H1 (cell line): ENCODE results near the gene CERS3.

Source experiments
- EZH2 ChIP-seq: fragments of 200-600 bp; sonication (generic); IDR thresholded peaks from 2 replicates; pipeline ENCODE4 v1.7.1; 2012; ENCODE audit warnings: low read depth, mild to moderate bottlenecking, moderate library complexity, low read length, inconsistent platforms; ENCODE audit not compliant: severe bottlenecking
- HDAC2 ChIP-seq, 2 experiments: fragments of 300-600 bp in 1 of 2; sonication (generic) in 1 of 2; IDR thresholded peaks; 2 replicates each; pipeline ENCODE4 v1.6.1; 2011 to 2012; ENCODE audit warnings: low read depth in 2 of 2, low read length in 2 of 2, mild to moderate bottlenecking in 2 of 2, moderate library complexity in 2 of 2, borderline replicate concordance in 1 of 2, inconsistent platforms in 1 of 2
- KDM5A ChIP-seq: fragments of 200-600 bp; IDR thresholded peaks from 2 replicates; pipeline ENCODE4 v1.7.1; 2012; ENCODE audit warnings: mild to moderate bottlenecking, low read length, inconsistent platforms, mixed read lengths
- POLR2A ChIP-seq, 2 experiments: IDR thresholded peaks; 1 replicate in 1 of 2; 2 replicates in 1 of 2; pipeline ENCODE4 v1.6.1; 2011; ENCODE audit warnings: low read depth in 2 of 2, low read length in 2 of 2, mild to moderate bottlenecking in 2 of 2; ENCODE audit errors: control extremely low read depth in 1 of 2
- RXRA ChIP-seq: IDR thresholded peaks from 2 replicates; pipeline ENCODE4 v1.6.1; 2011; ENCODE audit warnings: low read depth, mild to moderate bottlenecking, low read length, moderate library complexity; ENCODE audit not compliant: insufficient read depth
- TEAD4 ChIP-seq: IDR thresholded peaks from 2 replicates; pipeline ENCODE4 v1.6.1; 2012; ENCODE audit warnings: low read depth, low read length, inconsistent platforms, mixed read lengths
- TF ChIP-seq, protein P1 (sequence below), 3 experiments: IDR thresholded peaks; 1 replicate in 2 of 3; 2 replicates in 1 of 3; pipeline versions ENCODE4 v1.5.1 to v1.6.1; 2011; ENCODE audit warnings: low read length in 3 of 3, mild to moderate bottlenecking in 3 of 3, inconsistent platforms in 2 of 3, low read depth in 1 of 3, moderate library complexity in 1 of 3; ENCODE audit not compliant: insufficient read depth in 1 of 3; ENCODE audit errors: control extremely low read depth in 1 of 3

DNA sequence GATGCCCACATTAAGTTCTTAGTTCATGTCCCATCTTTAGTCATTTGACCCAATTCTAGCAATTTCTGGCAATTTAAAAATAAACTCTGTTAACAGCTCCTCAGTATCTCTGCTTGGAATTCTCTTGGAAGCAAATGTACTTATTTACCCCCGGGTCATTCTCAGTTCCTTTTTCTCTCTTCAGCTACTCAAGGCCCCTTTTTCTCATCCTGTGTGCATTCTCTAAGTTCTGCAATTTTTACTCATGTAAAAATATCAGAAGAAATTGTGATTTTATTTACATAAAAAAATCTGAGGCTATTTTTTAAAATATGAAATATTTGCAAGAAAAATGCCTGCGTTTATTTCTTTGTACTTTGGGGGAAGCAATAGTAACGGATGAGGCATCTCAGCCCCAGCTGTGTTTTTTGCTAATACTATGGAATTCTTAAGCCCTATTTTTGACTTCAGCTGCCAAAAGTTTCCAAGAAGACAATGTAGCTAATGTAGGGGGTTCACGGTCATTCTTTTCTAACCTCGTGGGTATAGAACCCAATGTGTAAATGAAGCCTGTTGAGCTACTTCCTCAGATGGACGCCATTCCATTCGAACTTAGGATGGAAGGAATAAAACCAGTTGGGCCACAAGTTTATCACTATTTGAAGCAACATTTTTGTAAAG, 20.0 kb downstream of the CERS3 start:
- TF ChIP-seq EZH2 (no peak), KDM5A (no peak), HDAC2 (IDR thresholded peaks at IDR 0.05; ENCODE audit: borderline replicate concordance in 1 of 2, low read depth in 2 of 2, low read length in 2 of 2) (no peak), RXRA (no peak), POLR2A (IDR thresholded peaks at IDR 0.05; ENCODE audit: control extremely low read depth in 1 of 2, low read depth in 2 of 2, low read length in 2 of 2) (no peak), TEAD4 (no peak)
- TF ChIP-seq, protein P1, sequence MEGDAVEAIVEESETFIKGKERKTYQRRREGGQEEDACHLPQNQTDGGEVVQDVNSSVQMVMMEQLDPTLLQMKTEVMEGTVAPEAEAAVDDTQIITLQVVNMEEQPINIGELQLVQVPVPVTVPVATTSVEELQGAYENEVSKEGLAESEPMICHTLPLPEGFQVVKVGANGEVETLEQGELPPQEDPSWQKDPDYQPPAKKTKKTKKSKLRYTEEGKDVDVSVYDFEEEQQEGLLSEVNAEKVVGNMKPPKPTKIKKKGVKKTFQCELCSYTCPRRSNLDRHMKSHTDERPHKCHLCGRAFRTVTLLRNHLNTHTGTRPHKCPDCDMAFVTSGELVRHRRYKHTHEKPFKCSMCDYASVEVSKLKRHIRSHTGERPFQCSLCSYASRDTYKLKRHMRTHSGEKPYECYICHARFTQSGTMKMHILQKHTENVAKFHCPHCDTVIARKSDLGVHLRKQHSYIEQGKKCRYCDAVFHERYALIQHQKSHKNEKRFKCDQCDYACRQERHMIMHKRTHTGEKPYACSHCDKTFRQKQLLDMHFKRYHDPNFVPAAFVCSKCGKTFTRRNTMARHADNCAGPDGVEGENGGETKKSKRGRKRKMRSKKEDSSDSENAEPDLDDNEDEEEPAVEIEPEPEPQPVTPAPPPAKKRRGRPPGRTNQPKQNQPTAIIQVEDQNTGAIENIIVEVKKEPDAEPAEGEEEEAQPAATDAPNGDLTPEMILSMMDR (IDR thresholded peaks at IDR 0.05; ENCODE audit: control extremely low read depth in 1 of 3, insufficient read depth in 1 of 3, low read depth in 1 of 3, low read length in 3 of 3) = no peak
